Activated CD8-positive, alpha-beta memory T cell treated with anti-CD3 and anti-CD28 coated beads, Interleukin-2, amount 50 U/mL, for 24 hours (primary cell): ENCODE results near the gene SH3BP5.

Source experiments
- DNase-seq: peaks from one replicate; pipeline ENCODE4 v3.0.0-alpha.2; 2020; ENCODE audit errors: extremely low read depth

Gene SH3BP5

GRCh38 chr3:15347063-15347736 is 14.8 kb upstream of the SH3BP5 start:
- no peak for DNase-seq

GRCh38 chr3:15346516-15346915 is 14.1 kb upstream of the SH3BP5 start:
- DNase-seq: no peak

- no peak for DNase-seq
Measured at GRCh38 chr3:15345608-15346137, 13.3 kb upstream of the SH3BP5 start.

GRCh38 chr3:15345066-15345607 is 12.8 kb upstream of the SH3BP5 start:
- no peak for DNase-seq

GRCh38 chr3:15342945-15343344 is 10.6 kb upstream of the SH3BP5 start:
- no peak for DNase-seq

- no peak for DNase-seq
Measured at GRCh38 chr3:15342246-15342645, 9.9 kb upstream of the SH3BP5 start.

GRCh38 chr3:15341030-15341726 is 8.8 kb upstream of the SH3BP5 start:
- DNase-seq: no peak

GRCh38 chr3:15339786-15340215 is 7.4 kb upstream of the SH3BP5 start:
- no peak for DNase-seq

- no peak for DNase-seq
Measured at GRCh38 chr3:15339001-15339400, 6.6 kb upstream of the SH3BP5 start.

- DNase-seq: no peak
Measured at GRCh38 chr3:15337963-15338362, 5.6 kb upstream of the SH3BP5 start.

- no peak for DNase-seq
Measured at GRCh38 chr3:15336057-15336456, 3.7 kb upstream of the SH3BP5 start.

- no peak for DNase-seq
Measured at GRCh38 chr3:15333956-15334263, 1.5 kb upstream of the SH3BP5 start.

GRCh38 chr3:15333099-15333955 is 941 bp upstream of the SH3BP5 start:
- no peak for DNase-seq

GRCh38 chr3:15331606-15332404 is 581 bp downstream of the SH3BP5 start:
- no peak for DNase-seq

GRCh38 chr3:15331072-15331605 is 1.2 kb downstream of the SH3BP5 start:
- no peak for DNase-seq

GRCh38 chr3:15330031-15330596 is 2.3 kb downstream of the SH3BP5 start:
- no peak for DNase-seq

GRCh38 chr3:15329046-15330005 is 3.1 kb downstream of the SH3BP5 start:
- DNase-seq: no peak

GRCh38 chr3:15327941-15328340 is 4.4 kb downstream of the SH3BP5 start:
- DNase-seq: no peak

GRCh38 chr3:15326673-15327072 is 5.7 kb downstream of the SH3BP5 start:
- no peak for DNase-seq

- no peak for DNase-seq
Measured at GRCh38 chr3:15326037-15326436, 6.3 kb downstream of the SH3BP5 start.
